Hepatocyte (in vitro differentiated cells): Measurements from ENCODE around the gene ZC3H15. TPM values are rescaled to one million over a fixed set of nuclear protein-coding genes. Genes with fewer than 3 reads are reported as not detected.

Experiments
- DNase-seq: peaks from one replicate; pipeline ENCODE4 v3.0.0-alpha.2; 2016; ENCODE audit warnings: low spot score
- H2AFZ ChIP-seq: fragments of 200-600 bp; sonication (generic); 2 replicates; pipeline ENCODE4 v1.6.0; 2016; ENCODE audit warnings: antibody characterized with exemption, mild to moderate bottlenecking
- H3K27ac ChIP-seq: fragments of 200-600 bp; sonication (generic); 2 replicates; pipeline ENCODE4 v1.5.1; 2016; ENCODE audit warnings: mild to moderate bottlenecking
- H3K27me3 ChIP-seq: fragments of 200-600 bp; sonication (generic); 2 replicates; pipeline ENCODE4 v1.6.1; 2016
- H3K36me3 ChIP-seq: fragments of 200-600 bp; sonication (generic); replicated peaks from 2 replicates; pipeline ENCODE4 v1.5.1; 2016; ENCODE audit warnings: low read depth; ENCODE audit not compliant: insufficient read depth
- H3K4me1 ChIP-seq: fragments of 200-600 bp; sonication (generic); 2 replicates; pipeline ENCODE4 v1.5.1; 2016; ENCODE audit warnings: mild to moderate bottlenecking, moderate library complexity; ENCODE audit not compliant: insufficient read depth
- H3K4me2 ChIP-seq: fragments of 200-600 bp; sonication (generic); 2 replicates; pipeline ENCODE4 v1.6.0; 2016
- H3K4me3 ChIP-seq: fragments of 200-600 bp; sonication (generic); 2 replicates; pipeline ENCODE4 v1.5.1; 2016; ENCODE audit warnings: mild to moderate bottlenecking
- H3K79me2 ChIP-seq: fragments of 200-600 bp; sonication (generic); 2 replicates; pipeline ENCODE4 v1.6.0; 2017; ENCODE audit warnings: mild to moderate bottlenecking
- H3K9me2 ChIP-seq: fragments of 200-600 bp; sonication (generic); replicated peaks from 2 replicates; pipeline ENCODE4 v1.6.0; 2017; ENCODE audit warnings: mild to moderate bottlenecking; ENCODE audit not compliant: insufficient read depth
- H3K9me3 ChIP-seq: fragments of 200-600 bp; sonication (generic); 2 replicates; pipeline ENCODE4 v1.5.1; 2016; ENCODE audit warnings: low read depth, mild to moderate bottlenecking
- H4K20me1 ChIP-seq: fragments of 200-600 bp; sonication (generic); 2 replicates; pipeline ENCODE4 v1.6.0; 2016; ENCODE audit warnings: mild to moderate bottlenecking; ENCODE audit not compliant: insufficient read depth, poor library complexity, severe bottlenecking
- EZH2 ChIP-seq: fragments of 200-600 bp; sonication (generic); IDR thresholded peaks from 2 replicates; pipeline ENCODE4 v1.6.1; 2016; ENCODE audit warnings: antibody characterized with exemption, mild to moderate bottlenecking, borderline replicate concordance
- EZH2phosphoT487 ChIP-seq: fragments of 200-600 bp; sonication (generic); IDR thresholded peaks from one replicate; pipeline ENCODE4 v1.6.1; 2018; ENCODE audit warnings: antibody characterized with exemption, mild to moderate bottlenecking, low read depth, moderate library complexity; ENCODE audit not compliant: unreplicated experiment, severe bottlenecking
- WGBS: methylation state at CpG from one replicate; pipeline ENCODE4 v1.1.6; 2016; ENCODE audit warnings: low lambda C conversion rate; ENCODE audit errors: missing lambda C conversion rate; 5-methylcytosine and 5-hydroxymethylcytosine counted together
- polyA plus RNA-seq: library from polyadenylated mRNA; unstranded; fragments of >200 nt; fragmentation: Nextera tagmentation; extraction: Ambion mirVana; gene quantifications from 2 replicates; pipeline ENCODE4 v1.2.1, GENCODE V29; 2016
- total RNA-seq: library from RNA; depleted of rRNA; stranded (reverse); fragments of >200 nt; gene quantifications from 2 replicates; pipeline ENCODE4 v1.2.3, GENCODE V29; 2014
- TF ChIP-seq, protein P1 (sequence below): fragments of 200-600 bp; sonication (generic); IDR thresholded peaks from 2 replicates; pipeline ENCODE4 v1.5.1; 2016; ENCODE audit warnings: antibody characterized with exemption, mild to moderate bottlenecking; ENCODE audit not compliant: poor library complexity

The ZC3H15 gene
- total and polyA plus RNA-seq, 2 experiments from 2014 or later: 74.6 to 77.2 TPM

DNA sequence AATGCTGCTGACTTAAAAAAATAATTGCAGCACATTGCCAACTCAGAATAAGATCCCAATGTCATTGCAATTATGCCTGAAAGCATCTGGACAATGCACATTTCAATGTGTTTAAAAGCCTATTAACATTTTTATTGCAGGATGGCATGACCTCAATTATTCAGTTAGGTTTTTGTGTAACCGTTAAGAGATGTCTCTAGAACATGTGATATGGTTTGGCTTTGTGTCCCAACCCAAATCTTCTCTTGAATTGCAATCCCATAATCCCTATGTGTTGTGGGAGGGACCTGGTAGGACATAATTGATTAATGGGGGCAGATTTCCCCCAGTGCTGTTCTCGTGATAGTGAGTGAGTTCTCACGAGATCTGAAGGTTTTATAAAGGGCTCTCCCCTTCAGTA lies 43.2 kb upstream of the ZC3H15 start:
- no peaks in the 10 kb centered on the region for H4K20me1 ChIP-seq
- 77% methylated on average over 3 of the region's 3 CpGs for WGBS
- H3K4me1 ChIP-seq: no peaks in the 10 kb centered on the region
- H3K27me3 ChIP-seq: no peaks in the 10 kb centered on the region
- TF ChIP-seq, protein P1, sequence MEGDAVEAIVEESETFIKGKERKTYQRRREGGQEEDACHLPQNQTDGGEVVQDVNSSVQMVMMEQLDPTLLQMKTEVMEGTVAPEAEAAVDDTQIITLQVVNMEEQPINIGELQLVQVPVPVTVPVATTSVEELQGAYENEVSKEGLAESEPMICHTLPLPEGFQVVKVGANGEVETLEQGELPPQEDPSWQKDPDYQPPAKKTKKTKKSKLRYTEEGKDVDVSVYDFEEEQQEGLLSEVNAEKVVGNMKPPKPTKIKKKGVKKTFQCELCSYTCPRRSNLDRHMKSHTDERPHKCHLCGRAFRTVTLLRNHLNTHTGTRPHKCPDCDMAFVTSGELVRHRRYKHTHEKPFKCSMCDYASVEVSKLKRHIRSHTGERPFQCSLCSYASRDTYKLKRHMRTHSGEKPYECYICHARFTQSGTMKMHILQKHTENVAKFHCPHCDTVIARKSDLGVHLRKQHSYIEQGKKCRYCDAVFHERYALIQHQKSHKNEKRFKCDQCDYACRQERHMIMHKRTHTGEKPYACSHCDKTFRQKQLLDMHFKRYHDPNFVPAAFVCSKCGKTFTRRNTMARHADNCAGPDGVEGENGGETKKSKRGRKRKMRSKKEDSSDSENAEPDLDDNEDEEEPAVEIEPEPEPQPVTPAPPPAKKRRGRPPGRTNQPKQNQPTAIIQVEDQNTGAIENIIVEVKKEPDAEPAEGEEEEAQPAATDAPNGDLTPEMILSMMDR: no peak
- TF ChIP-seq EZH2: no peak
- TF ChIP-seq EZH2phosphoT487: no peak
- H3K36me3 ChIP-seq: no peaks in the 10 kb centered on the region
- no peaks in the 10 kb centered on the region for H3K9me3 ChIP-seq
- H3K79me2 ChIP-seq: no peaks in the 10 kb centered on the region
- no peaks in the 10 kb centered on the region for H3K9me2 ChIP-seq
- no peak overlapping the region for H3K4me2 ChIP-seq
- DNase-seq: no peak
- H3K27ac ChIP-seq: no peak overlapping the region
- no peak overlapping the region for H3K4me3 ChIP-seq
- H2AFZ ChIP-seq: no peak overlapping the region

DNA sequence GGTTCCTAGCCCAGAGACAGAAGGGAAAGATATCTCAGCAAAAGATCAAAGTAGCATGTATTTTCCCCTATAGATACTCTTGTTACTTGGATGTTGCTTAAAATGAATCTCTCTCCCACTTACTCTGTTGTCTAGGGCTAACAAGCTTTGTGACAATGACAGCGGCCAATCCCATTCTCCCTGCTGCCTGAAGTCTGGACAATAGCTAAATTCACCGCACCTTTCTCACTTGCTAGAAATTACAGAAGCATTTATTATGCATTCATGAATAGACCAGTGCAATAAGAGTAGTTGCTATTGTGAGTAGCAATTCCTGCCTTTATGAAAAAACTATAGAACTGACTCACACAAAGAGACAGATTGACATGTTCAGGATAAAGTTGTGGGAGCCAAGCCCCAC lies 42.2 kb upstream of the ZC3H15 start:
- TF ChIP-seq, protein P1: no peak
- TF ChIP-seq EZH2: no peak
- TF ChIP-seq EZH2phosphoT487: no peak
- 89% methylated on average over 2 of the region's 2 CpGs for WGBS
- no peak overlapping the region for H3K4me3 ChIP-seq
- no peaks in the 10 kb centered on the region for H3K4me1 ChIP-seq
- H3K36me3 ChIP-seq: no peaks in the 10 kb centered on the region
- no peak overlapping the region for H3K4me2 ChIP-seq
- H4K20me1 ChIP-seq: no peaks in the 10 kb centered on the region
- no peaks in the 10 kb centered on the region for H3K27me3 ChIP-seq
- H3K9me3 ChIP-seq: no peaks in the 10 kb centered on the region
- H2AFZ ChIP-seq: no peak overlapping the region
- no peak overlapping the region for H3K27ac ChIP-seq
- DNase-seq: no peak
- H3K79me2 ChIP-seq: no peaks in the 10 kb centered on the region
- H3K9me2 ChIP-seq: no peaks in the 10 kb centered on the region

DNA sequence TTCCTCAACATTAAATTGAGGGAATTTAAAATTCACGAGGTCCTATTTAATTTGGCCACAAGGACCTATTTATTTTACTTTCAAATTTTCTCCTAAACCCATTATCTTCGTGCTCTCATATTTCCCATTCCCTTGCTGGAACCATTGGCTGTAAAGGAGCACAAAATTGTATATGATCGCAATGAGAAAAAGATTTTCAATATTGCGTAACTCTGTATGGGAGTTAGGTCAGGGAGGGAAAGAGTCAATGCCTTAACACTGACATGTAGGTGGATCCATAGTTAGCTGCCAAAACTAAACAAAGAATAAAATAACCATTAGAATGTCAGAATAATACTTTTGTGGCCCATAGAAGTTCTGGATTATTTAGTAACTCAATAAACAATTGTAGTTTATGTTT lies 40.6 kb upstream of the ZC3H15 start:
- Histone ChIP-seq H3K4me1 (no peaks in the 10 kb centered on the region), H3K27me3 (no peaks in the 10 kb centered on the region), H3K4me3 (no peak overlapping the region), H3K4me2 (no peak overlapping the region), H4K20me1 (no peaks in the 10 kb centered on the region), H2AFZ (no peak overlapping the region), H3K36me3 (no peaks in the 10 kb centered on the region), H3K79me2 (no peaks in the 10 kb centered on the region), H3K9me3 (no peaks in the 10 kb centered on the region), H3K9me2 (no peaks in the 10 kb centered on the region), H3K27ac (no peak overlapping the region)
- WGBS: 85% methylated on average over 4 of the region's 4 CpGs
- TF ChIP-seq EZH2 (no peak), EZH2phosphoT487 (no peak)
- TF ChIP-seq, protein P1: no peak
- DNase-seq: no peak

DNA sequence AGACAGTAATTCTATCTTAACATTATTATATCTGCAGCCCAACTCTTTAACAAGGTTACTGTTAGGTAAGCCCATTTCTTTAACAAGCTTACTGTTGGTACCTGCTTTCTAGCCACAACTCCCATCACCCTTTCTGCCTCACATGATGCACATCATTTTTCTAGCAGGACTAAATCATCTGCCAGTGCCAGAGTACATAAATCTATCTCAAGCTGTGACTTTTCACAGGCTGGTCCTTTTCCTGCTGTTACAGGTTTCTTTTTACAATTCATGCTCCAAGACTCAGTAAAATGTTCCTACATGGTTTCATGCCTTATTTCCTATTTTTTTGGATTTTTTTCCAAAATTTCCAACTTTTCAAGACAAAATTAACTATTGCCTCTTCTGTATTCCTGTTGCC lies 30.4 kb upstream of the ZC3H15 start:
- H3K79me2 ChIP-seq: no peaks in the 10 kb centered on the region
- no peaks in the 10 kb centered on the region for H3K9me3 ChIP-seq
- DNase-seq: no peak
- H3K4me3 ChIP-seq: no peak overlapping the region
- no peak overlapping the region for H2AFZ ChIP-seq
- no peaks in the 10 kb centered on the region for H3K27me3 ChIP-seq
- H3K9me2 ChIP-seq: no peaks in the 10 kb centered on the region
- no peaks in the 10 kb centered on the region for H3K4me1 ChIP-seq
- no peaks in the 10 kb centered on the region for H4K20me1 ChIP-seq
- H3K36me3 ChIP-seq: no peaks in the 10 kb centered on the region
- no peak overlapping the region for H3K27ac ChIP-seq
- TF ChIP-seq EZH2phosphoT487: no peak
- TF ChIP-seq, protein P1: no peak
- TF ChIP-seq EZH2: no peak
- no peak overlapping the region for H3K4me2 ChIP-seq
